SU-DHL-6 (cell line): ENCODE data around the gene ZC2HC1B.

Source experiments
- CTCF ChIP-seq: fragments of 200-600 bp; sonication (generic); IDR thresholded peaks from one replicate; pipeline ENCODE4 v1.5.1; 2017; ENCODE audit warnings: antibody characterized with exemption, mild to moderate bottlenecking, low read length, moderate library complexity; ENCODE audit not compliant: insufficient read depth, poor library complexity, severe bottlenecking
- EZH2phosphoT487 ChIP-seq: fragments of 200-600 bp; sonication (generic), shearing (Covaris generic); conservative IDR thresholded peaks from 2 replicates; pipeline ENCODE4 v1.6.1; 2018; ENCODE audit warnings: mild to moderate bottlenecking, antibody characterized with exemption, low read length, moderate library complexity, mixed read lengths

GRCh38 chr6:143840595-143841265 is 23.5 kb upstream of the ZC2HC1B start:
- TF ChIP-seq EZH2phosphoT487 (no peak), CTCF (no peak)
